Neutrophil (primary cell): ENCODE data around the gene RBCK1.

Experiments
- H3K27ac ChIP-seq: fragments of 200-600 bp; sonication (generic); 2 replicates; pipeline ENCODE4 v1.5.1; 2016; ENCODE audit warnings: mild to moderate bottlenecking, moderate library complexity
- H3K27me3 ChIP-seq: fragments of 200-600 bp; sonication (generic); 2 replicates; pipeline ENCODE4 v1.6.0; 2016; ENCODE audit warnings: mild to moderate bottlenecking
- H3K36me3 ChIP-seq: fragments of 200-600 bp; sonication (generic); 2 replicates; pipeline ENCODE4 v1.5.1; 2017
- H3K4me1 ChIP-seq, 2 experiments: fragments of 200-600 bp in 1 of 2; sonication (generic) in 1 of 2; 1 replicate in 1 of 2; 2 replicates in 1 of 2; pipeline versions ENCODE4 v1.5.1 to v1.6.1; 2013 to 2016; ENCODE audit warnings: low read depth in 1 of 2, low read length in 1 of 2, mild to moderate bottlenecking in 1 of 2, moderate library complexity in 1 of 2; ENCODE audit not compliant: control insufficient read depth in 1 of 2, insufficient read depth in 1 of 2
- H3K4me3 ChIP-seq, 2 experiments: fragments of 200-600 bp in 1 of 2; sonication (generic) in 1 of 2; 1 replicate in 1 of 2; 2 replicates in 1 of 2; pipeline ENCODE4 v1.5.1; 2013 to 2016; ENCODE audit warnings: low read depth in 1 of 2, low read length in 1 of 2, mild to moderate bottlenecking in 1 of 2, moderate library complexity in 1 of 2
- H3K9me3 ChIP-seq: fragments of 200-600 bp; sonication (generic); 2 replicates; pipeline ENCODE4 v1.5.1; 2016
- TF ChIP-seq, protein P1 (sequence below): fragments of 200-600 bp; sonication (generic); IDR thresholded peaks from 2 replicates; pipeline ENCODE4 v1.5.1; 2016; ENCODE audit warnings: antibody characterized with exemption

The RBCK1 gene

DNA sequence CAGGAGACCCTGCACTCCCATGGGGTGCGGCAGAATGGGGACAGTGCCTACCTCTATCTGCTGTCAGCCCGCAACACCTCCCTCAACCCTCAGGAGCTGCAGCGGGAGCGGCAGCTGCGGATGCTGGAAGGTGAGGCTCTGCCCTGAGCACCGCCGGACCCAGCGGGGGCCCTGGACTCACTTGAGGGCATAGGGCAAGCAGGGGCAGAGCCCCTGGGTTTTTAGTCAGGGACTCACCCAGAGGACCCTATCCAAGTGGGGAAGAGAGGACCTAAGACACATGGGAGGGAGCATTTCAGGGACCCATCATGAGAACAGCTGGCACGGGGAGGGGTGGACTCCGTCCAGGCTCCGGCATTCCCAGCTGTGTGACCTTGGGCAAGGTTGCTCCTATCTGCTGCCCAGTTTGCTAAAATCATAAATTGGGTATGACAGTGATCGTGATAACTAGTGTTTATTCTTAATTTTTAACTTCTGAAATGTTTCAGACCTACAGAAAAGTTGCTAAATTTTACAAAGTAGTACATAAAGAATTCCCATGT is 9.8 kb downstream of the RBCK1 start:
- peaks cover 7% of the 10 kb centered on the region in 2 experiments for H3K4me1 ChIP-seq
- H3K27me3 ChIP-seq: no peaks in the 10 kb centered on the region
- no peaks in the 10 kb centered on the region for H3K9me3 ChIP-seq
- H3K4me3 ChIP-seq: no peak overlapping the region
- peaks cover 61% of the 10 kb centered on the region for H3K36me3 ChIP-seq
- TF ChIP-seq, protein P1, sequence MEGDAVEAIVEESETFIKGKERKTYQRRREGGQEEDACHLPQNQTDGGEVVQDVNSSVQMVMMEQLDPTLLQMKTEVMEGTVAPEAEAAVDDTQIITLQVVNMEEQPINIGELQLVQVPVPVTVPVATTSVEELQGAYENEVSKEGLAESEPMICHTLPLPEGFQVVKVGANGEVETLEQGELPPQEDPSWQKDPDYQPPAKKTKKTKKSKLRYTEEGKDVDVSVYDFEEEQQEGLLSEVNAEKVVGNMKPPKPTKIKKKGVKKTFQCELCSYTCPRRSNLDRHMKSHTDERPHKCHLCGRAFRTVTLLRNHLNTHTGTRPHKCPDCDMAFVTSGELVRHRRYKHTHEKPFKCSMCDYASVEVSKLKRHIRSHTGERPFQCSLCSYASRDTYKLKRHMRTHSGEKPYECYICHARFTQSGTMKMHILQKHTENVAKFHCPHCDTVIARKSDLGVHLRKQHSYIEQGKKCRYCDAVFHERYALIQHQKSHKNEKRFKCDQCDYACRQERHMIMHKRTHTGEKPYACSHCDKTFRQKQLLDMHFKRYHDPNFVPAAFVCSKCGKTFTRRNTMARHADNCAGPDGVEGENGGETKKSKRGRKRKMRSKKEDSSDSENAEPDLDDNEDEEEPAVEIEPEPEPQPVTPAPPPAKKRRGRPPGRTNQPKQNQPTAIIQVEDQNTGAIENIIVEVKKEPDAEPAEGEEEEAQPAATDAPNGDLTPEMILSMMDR: no peak
- no peak overlapping the region for H3K27ac ChIP-seq

DNA sequence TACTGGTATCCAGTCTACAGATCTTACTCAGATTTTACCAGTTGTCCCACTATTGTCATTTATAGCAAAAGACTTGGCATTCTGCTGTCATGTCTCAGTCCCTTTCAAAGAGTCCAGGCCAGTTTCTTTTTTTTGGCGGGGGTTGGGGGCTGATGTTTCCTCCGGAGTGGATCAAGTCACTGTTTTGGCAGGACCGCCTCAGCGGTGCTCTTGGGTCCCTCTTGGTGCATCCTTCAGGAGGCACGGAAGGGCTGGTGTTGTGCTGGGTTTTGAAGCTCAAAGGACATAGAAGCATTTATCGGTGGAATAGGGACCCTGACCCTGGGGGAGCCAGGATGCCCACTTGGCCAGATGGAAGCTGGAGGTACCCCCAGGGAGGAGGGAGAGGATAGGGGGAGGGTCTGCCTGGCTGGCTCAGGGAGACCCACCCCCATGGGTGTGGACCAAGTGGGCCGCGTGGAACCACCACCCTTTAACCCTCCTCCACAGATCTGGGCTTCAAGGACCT is 10.8 kb downstream of the RBCK1 start:
- H3K4me3 ChIP-seq: no peak overlapping the region
- peaks cover 72% of the 10 kb centered on the region for H3K36me3 ChIP-seq
- H3K9me3 ChIP-seq: no peaks in the 10 kb centered on the region
- H3K27me3 ChIP-seq: no peaks in the 10 kb centered on the region
- no peak overlapping the region for H3K27ac ChIP-seq
- TF ChIP-seq, protein P1: no peak
- peaks cover 7% of the 10 kb centered on the region in 2 experiments for H3K4me1 ChIP-seq

DNA sequence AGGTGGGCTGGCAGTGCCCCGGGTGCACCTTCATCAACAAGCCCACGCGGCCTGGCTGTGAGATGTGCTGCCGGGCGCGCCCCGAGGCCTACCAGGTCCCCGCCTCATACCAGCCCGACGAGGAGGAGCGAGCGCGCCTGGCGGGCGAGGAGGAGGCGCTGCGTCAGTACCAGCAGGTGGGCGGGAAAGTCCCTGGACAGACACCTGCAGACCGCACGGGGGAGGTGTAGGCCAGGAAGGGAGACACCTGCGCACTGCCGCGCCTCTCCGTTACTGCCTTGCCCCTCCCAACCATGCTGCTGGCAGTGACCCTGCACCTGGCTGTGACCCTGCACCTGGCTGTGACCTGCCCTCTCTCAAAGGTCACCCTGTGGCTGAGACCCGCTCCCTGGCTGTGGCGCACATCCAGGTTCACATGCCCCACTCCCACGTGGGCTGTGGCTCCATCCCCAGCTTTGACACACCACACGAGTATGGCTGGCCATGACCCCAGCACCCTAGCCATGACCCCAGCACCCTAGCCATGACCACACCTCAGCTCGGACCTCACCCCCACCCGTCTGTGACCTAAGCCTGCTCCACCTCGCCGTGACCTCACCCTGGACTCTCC is 11.6 kb downstream of the RBCK1 start:
- TF ChIP-seq, protein P1: no peak
- Histone ChIP-seq H3K36me3 (peaks cover 79% of the 10 kb centered on the region), H3K4me1 (peaks cover 7% of the 10 kb centered on the region in 2 experiments), H3K27ac (no peak overlapping the region), H3K4me3 (no peak overlapping the region), H3K9me3 (no peaks in the 10 kb centered on the region), H3K27me3 (no peaks in the 10 kb centered on the region)

DNA sequence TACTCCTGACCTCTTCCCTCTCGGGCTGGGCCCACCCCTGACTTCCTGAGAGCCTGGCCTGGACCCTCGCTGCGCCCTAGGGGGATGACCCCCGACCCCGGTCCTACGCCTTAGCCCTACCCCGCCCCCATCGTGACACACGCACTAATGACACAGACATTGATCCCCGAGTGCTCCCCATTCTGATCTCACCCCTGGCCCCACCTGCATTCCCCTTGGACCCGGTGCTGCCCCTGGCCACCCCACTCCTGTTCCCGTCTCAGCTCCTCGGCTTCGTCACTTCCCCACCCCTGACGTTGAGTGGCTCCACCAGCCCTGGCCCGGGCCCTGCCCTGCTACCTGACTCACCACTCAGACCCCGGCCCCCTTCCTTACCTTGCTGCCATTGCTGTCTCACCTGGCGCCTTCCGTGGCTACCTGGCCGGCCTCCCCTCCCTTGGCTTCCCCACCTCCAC is 12.1 kb downstream of the RBCK1 start:
- no peaks in the 10 kb centered on the region for H3K27me3 ChIP-seq
- TF ChIP-seq, protein P1: no peak
- H3K4me3 ChIP-seq: no peak overlapping the region
- no peaks in the 10 kb centered on the region for H3K9me3 ChIP-seq
- H3K27ac ChIP-seq: no peak overlapping the region
- H3K36me3 ChIP-seq: peaks cover 83% of the 10 kb centered on the region
- peaks cover 7% of the 10 kb centered on the region in 2 experiments for H3K4me1 ChIP-seq

DNA sequence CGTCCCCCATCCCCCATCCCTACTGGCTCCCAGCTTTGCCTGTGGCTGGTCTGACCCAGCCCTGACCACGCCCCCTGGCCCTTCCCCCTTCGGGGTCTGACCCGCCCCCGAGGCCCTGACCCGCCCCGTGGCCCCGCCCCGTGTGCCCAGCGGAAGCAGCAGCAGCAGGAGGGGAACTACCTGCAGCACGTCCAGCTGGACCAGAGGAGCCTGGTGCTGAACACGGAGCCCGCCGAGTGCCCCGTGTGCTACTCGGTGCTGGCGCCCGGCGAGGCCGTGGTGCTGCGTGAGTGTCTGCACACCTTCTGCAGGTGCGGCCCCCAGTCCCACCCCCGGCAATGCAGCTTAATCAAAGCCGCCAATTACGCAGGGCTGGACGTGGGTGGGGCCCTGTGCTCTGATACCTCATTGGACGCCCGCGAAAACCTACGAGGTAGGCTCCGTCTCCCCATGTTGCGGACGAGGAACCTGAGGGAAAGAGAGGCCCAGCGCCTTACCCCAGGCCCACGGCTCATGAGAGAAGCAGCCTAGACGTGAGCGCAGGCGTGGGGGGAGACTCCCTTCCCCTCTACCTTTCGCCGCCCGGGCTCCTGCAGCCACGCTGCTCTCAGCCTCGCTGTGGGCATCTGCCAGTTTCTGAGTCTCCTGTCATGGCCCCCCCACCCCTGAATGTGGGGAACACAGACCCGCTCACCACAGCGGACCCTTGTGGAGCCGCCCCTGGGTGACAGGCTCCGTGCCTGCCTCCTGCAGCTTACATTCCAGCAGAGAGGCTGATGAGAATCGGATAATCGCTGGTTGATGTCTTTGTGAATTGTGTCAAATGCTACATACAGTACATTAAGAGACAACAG is 12.8 kb downstream of the RBCK1 start:
- H3K4me3 ChIP-seq: no peak overlapping the region
- no peaks in the 10 kb centered on the region for H3K27me3 ChIP-seq
- peaks cover 4 to 7% of the 10 kb centered on the region in 2 experiments for H3K4me1 ChIP-seq
- TF ChIP-seq, protein P1: no peak
- peaks cover 89% of the 10 kb centered on the region for H3K36me3 ChIP-seq
- H3K27ac ChIP-seq: no peak overlapping the region
- no peaks in the 10 kb centered on the region for H3K9me3 ChIP-seq
